ENCODE results near the gene YWHAG. TPM values are rescaled to one million over a fixed set of nuclear protein-coding genes. Genes with fewer than 3 reads are reported as not detected.
"Not testable (repeated sequence)": the region's sequence is repeated elsewhere in the genome, so short reads cannot be mapped to it uniquely, and the experiment has no call there.

The YWHAG gene
- polyA plus RNA-seq, 2 donors, result 35.2 to 53.3 TPM

- H3K27me3 ChIP-seq (ENCODE audit: control insufficient read depth in 1 of 2, insufficient read depth in 2 of 2, low read length in 2 of 2); H3K9me3 ChIP-seq (ENCODE audit: control insufficient read depth in 2 of 2, insufficient read depth in 1 of 2, low read depth in 1 of 2, low read length in 1 of 2); H3K36me3 ChIP-seq (ENCODE audit: control insufficient read depth in 2 of 2, insufficient read depth in 2 of 2, low read length in 1 of 2); H3K4me3 ChIP-seq (ENCODE audit: low read depth in 1 of 2, low read length in 2 of 2): not testable (repeated sequence)
- 91 to 93% methylated on average over 12 of the region's 12 CpGs for WGBS, 2 donors
- H3K27ac ChIP-seq (ENCODE audit: low read depth in 2 of 2, low read length in 1 of 2), result peak overlapping the region; percentile 24 to 95
- peaks cover 0 to 21% of the 10 kb centered on the region in 2 donors for H3K4me1 ChIP-seq (ENCODE audit: control insufficient read depth in 2 of 2, insufficient read depth in 2 of 2, low read length in 1 of 2)
Measured at GRCh38 chr7:76308874-76309273, 49.9 kb downstream of the YWHAG start.

- Histone ChIP-seq H3K4me3 (ENCODE audit: low read depth in 1 of 2, low read length in 2 of 2) (peak overlapping the region; percentile 72 to 98), H3K4me1 (ENCODE audit: control insufficient read depth in 2 of 2, insufficient read depth in 2 of 2, low read length in 1 of 2) (peaks cover 0 to 18% of the 10 kb centered on the region in 2 donors), H3K27ac (ENCODE audit: low read depth in 2 of 2, low read length in 1 of 2) (peak overlapping the region; percentile 95 to 99), H3K27me3 (ENCODE audit: control insufficient read depth in 1 of 2, insufficient read depth in 2 of 2, low read length in 2 of 2) (no peaks in the 10 kb centered on the region), H3K36me3 (ENCODE audit: control insufficient read depth in 2 of 2, insufficient read depth in 2 of 2, low read length in 1 of 2) (peaks cover 0 to 11% of the 10 kb centered on the region in 2 donors), H3K9me3 (ENCODE audit: control insufficient read depth in 2 of 2, insufficient read depth in 1 of 2, low read depth in 1 of 2, low read length in 1 of 2) (no peaks in the 10 kb centered on the region)
- 31 to 37% methylated on average over 10 of the region's 10 CpGs for WGBS, 2 donors
Measured at GRCh38 chr7:76304888-76305375, 53.9 kb downstream of the YWHAG start.

- peaks cover 0 to 21% of the 10 kb centered on the region in 2 donors for H3K4me1 ChIP-seq (ENCODE audit: control insufficient read depth in 2 of 2, insufficient read depth in 2 of 2, low read length in 1 of 2)
- H3K4me3 ChIP-seq (ENCODE audit: low read depth in 1 of 2, low read length in 2 of 2), result peak overlapping the region; percentile 72 to 98
- H3K9me3 ChIP-seq (ENCODE audit: control insufficient read depth in 2 of 2, insufficient read depth in 1 of 2, low read depth in 1 of 2, low read length in 1 of 2), result no peaks in the 10 kb centered on the region
- H3K27ac ChIP-seq (ENCODE audit: low read depth in 2 of 2, low read length in 1 of 2), result peak overlapping the region; percentile 95 to 99
- H3K27me3 ChIP-seq (ENCODE audit: control insufficient read depth in 1 of 2, insufficient read depth in 2 of 2, low read length in 2 of 2), result no peaks in the 10 kb centered on the region
- WGBS, 2 donors, result 1 to 2% methylated on average over 56 of the region's 56 CpGs
- peaks cover 0 to 11% of the 10 kb centered on the region in 2 donors for H3K36me3 ChIP-seq (ENCODE audit: control insufficient read depth in 2 of 2, insufficient read depth in 2 of 2, low read length in 1 of 2)
Measured at GRCh38 chr7:76303202-76304147, 55.3 kb downstream of the YWHAG start.

- H3K27ac ChIP-seq (ENCODE audit: low read depth in 2 of 2, low read length in 1 of 2), result peak within 1 kb of the TSS; percentile 95 to 99
- H3K27me3 ChIP-seq (ENCODE audit: control insufficient read depth in 1 of 2, insufficient read depth in 2 of 2, low read length in 2 of 2), result no peaks in the 10 kb centered on the region
- peaks cover 0 to 22% of the 10 kb centered on the region in 2 donors for H3K4me1 ChIP-seq (ENCODE audit: control insufficient read depth in 2 of 2, insufficient read depth in 2 of 2, low read length in 1 of 2)
- peak within 1 kb of the TSS; percentile 72 to 98 for H3K4me3 ChIP-seq (ENCODE audit: low read depth in 1 of 2, low read length in 2 of 2)
- H3K9me3 ChIP-seq (ENCODE audit: control insufficient read depth in 2 of 2, insufficient read depth in 1 of 2, low read depth in 1 of 2, low read length in 1 of 2), result no peaks in the 10 kb centered on the region
- H3K36me3 ChIP-seq (ENCODE audit: control insufficient read depth in 2 of 2, insufficient read depth in 2 of 2, low read length in 1 of 2), result peaks cover 0 to 11% of the 10 kb centered on the region in 2 donors
- WGBS, 2 donors, result 0 to 1% methylated on average over 66 to 75 of the region's 75 CpGs
Measured at GRCh38 chr7:76302347-76303201, 56.2 kb downstream of the YWHAG start, which contains the start of gene HSPB1. Gene HSPB1, plus strand, starts transcription at chr7:76302673. Its CDS starts 40 bp downstream, at chr7:76302713.

GRCh38 chr7:76301000-76301399 is 57.8 kb downstream of the YWHAG start:
- H3K36me3 ChIP-seq (ENCODE audit: control insufficient read depth in 2 of 2, insufficient read depth in 2 of 2, low read length in 1 of 2), result peaks cover 0 to 11% of the 10 kb centered on the region in 2 donors
- H3K27ac ChIP-seq (ENCODE audit: low read depth in 2 of 2, low read length in 1 of 2), result peak overlapping the region; percentile 67 to 100
- peaks cover 3 to 20% of the 10 kb centered on the region in 2 donors for H3K4me1 ChIP-seq (ENCODE audit: control insufficient read depth in 2 of 2, insufficient read depth in 2 of 2, low read length in 1 of 2)
- 88 to 95% methylated on average over 3 of the region's 3 CpGs for WGBS, 2 donors
- no peak overlapping the region for H3K4me3 ChIP-seq (ENCODE audit: low read depth in 1 of 2, low read length in 2 of 2)
- no peaks in the 10 kb centered on the region for H3K27me3 ChIP-seq (ENCODE audit: control insufficient read depth in 1 of 2, insufficient read depth in 2 of 2, low read length in 2 of 2)
- H3K9me3 ChIP-seq (ENCODE audit: control insufficient read depth in 2 of 2, insufficient read depth in 1 of 2, low read depth in 1 of 2, low read length in 1 of 2), result no peaks in the 10 kb centered on the region

- no peak overlapping the region for H3K4me3 ChIP-seq (ENCODE audit: low read depth in 1 of 2, low read length in 2 of 2)
- peaks cover 3 to 26% of the 10 kb centered on the region in 2 donors for H3K4me1 ChIP-seq (ENCODE audit: control insufficient read depth in 2 of 2, insufficient read depth in 2 of 2, low read length in 1 of 2)
- H3K27ac ChIP-seq (ENCODE audit: low read depth in 2 of 2, low read length in 1 of 2), result peak overlapping the region; percentile 93 to 100
- no peaks in the 10 kb centered on the region for H3K27me3 ChIP-seq (ENCODE audit: control insufficient read depth in 1 of 2, insufficient read depth in 2 of 2, low read length in 2 of 2)
- 57 to 63% methylated on average over 7 of the region's 7 CpGs for WGBS, 2 donors
- H3K9me3 ChIP-seq (ENCODE audit: control insufficient read depth in 2 of 2, insufficient read depth in 1 of 2, low read depth in 1 of 2, low read length in 1 of 2), result no peaks in the 10 kb centered on the region
- peaks cover 0 to 11% of the 10 kb centered on the region in 2 donors for H3K36me3 ChIP-seq (ENCODE audit: control insufficient read depth in 2 of 2, insufficient read depth in 2 of 2, low read length in 1 of 2)
Measured at GRCh38 chr7:76300166-76300731, 58.5 kb downstream of the YWHAG start.

GRCh38 chr7:76296743-76297740 is 61.7 kb downstream of the YWHAG start:
- WGBS, 2 donors, result 36 to 48% methylated on average over 22 of the region's 22 CpGs
- peak overlapping the region in 1 of 2 donors; percentile 0 for H3K4me3 ChIP-seq (ENCODE audit: low read depth in 1 of 2, low read length in 2 of 2)
- H3K4me1 ChIP-seq (ENCODE audit: control insufficient read depth in 2 of 2, insufficient read depth in 2 of 2, low read length in 1 of 2), result peaks cover 3 to 32% of the 10 kb centered on the region in 2 donors
- peak overlapping the region; percentile 98 to 100 for H3K27ac ChIP-seq (ENCODE audit: low read depth in 2 of 2, low read length in 1 of 2)
- H3K9me3 ChIP-seq (ENCODE audit: control insufficient read depth in 2 of 2, insufficient read depth in 1 of 2, low read depth in 1 of 2, low read length in 1 of 2), result no peaks in the 10 kb centered on the region
- H3K36me3 ChIP-seq (ENCODE audit: control insufficient read depth in 2 of 2, insufficient read depth in 2 of 2, low read length in 1 of 2), result no peaks in the 10 kb centered on the region
- H3K27me3 ChIP-seq (ENCODE audit: control insufficient read depth in 1 of 2, insufficient read depth in 2 of 2, low read length in 2 of 2), result no peaks in the 10 kb centered on the region

- Histone ChIP-seq H3K27me3 (ENCODE audit: control insufficient read depth in 1 of 2, insufficient read depth in 2 of 2, low read length in 2 of 2) (no peaks in the 10 kb centered on the region), H3K4me3 (ENCODE audit: low read depth in 1 of 2, low read length in 2 of 2) (peak overlapping the region; percentile 27 to 32), H3K36me3 (ENCODE audit: control insufficient read depth in 2 of 2, insufficient read depth in 2 of 2, low read length in 1 of 2) (no peaks in the 10 kb centered on the region), H3K9me3 (ENCODE audit: control insufficient read depth in 2 of 2, insufficient read depth in 1 of 2, low read depth in 1 of 2, low read length in 1 of 2) (no peaks in the 10 kb centered on the region), H3K4me1 (ENCODE audit: control insufficient read depth in 2 of 2, insufficient read depth in 2 of 2, low read length in 1 of 2) (peaks cover 5 to 35% of the 10 kb centered on the region in 2 donors), H3K27ac (ENCODE audit: low read depth in 2 of 2, low read length in 1 of 2) (peak overlapping the region; percentile 99 to 100)
- 12 to 23% methylated on average over 20 of the region's 20 CpGs for WGBS, 2 donors
Measured at GRCh38 chr7:76294344-76295024, 64.3 kb downstream of the YWHAG start.

Data from esophagus (tissue), 2 donors.